DLD1 (cell line): Measurements from ENCODE around the gene PIK3CA.

Experiments
- in situ Hi-C: cut with HindIII; loops from 2 replicates; pipeline ENCODE4 v1.10.0; 2017; ENCODE audit warnings: low sequenced_read_pairs

PIK3CA gene

DNA sequence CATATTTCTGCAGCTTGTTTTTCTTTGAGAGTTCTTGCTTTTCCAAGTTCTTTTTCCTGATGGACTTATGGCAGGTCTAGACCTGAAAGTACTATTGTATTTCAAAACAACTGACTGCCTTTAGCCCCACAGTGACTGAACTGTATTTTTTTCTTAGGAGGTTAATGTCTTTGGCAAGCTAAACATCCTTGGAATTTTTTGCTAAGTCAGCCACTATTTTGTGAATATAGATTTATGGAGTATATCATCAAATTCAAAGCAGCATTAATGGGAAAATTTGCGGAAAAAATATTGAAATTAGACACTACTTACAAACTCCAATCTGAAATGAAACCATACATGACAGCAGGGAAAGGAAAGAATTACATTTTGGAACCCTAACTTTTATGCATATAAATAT is 8.6 kb downstream of the PIK3CA start:
- in situ Hi-C loops = no loop called here

- in situ Hi-C loops = no loop called here
These were observed 10.3 kb downstream of the PIK3CA start for GRCh38 chr3:179158336-179159039.

DNA sequence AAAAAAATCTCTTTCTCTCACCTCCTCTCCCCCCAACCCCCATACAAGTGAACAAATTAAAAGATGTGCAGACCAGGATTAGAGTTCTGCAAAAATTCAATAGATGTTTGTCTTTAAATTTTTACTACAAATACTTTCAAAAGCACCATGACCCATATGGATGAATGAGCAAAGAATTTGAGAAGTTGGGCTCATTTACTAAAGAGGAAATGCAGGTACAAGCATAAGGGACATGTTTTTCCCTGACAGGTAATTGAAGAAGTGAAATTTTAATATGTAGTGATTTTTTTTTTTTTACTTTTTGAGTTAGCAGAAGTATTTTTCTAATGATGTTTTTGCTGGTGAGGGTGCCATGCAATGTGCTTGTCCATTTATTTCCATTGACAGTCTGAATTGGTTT is 15.3 kb downstream of the PIK3CA start:
- in situ Hi-C loops = no loop called here

DNA sequence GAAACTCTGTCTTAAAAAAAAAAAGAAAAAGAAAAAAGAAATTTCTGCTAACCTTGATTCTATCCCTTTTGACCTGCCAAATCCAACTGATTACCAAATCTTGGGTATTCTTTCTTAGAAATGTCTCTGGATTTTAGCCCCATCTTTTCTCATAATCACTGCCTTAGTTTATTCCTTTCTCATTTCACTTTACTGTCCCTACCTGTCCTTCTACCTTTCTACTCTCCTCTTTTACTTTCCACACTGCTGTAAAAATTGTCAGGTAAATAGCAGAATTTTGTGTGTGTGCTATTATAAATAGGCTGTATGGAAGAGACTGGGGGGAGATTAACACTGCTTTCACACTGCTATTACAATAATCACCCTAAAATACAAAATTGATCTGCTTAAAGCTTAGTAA is 16.7 kb downstream of the PIK3CA start:
- in situ Hi-C loops = no loop called here

DNA sequence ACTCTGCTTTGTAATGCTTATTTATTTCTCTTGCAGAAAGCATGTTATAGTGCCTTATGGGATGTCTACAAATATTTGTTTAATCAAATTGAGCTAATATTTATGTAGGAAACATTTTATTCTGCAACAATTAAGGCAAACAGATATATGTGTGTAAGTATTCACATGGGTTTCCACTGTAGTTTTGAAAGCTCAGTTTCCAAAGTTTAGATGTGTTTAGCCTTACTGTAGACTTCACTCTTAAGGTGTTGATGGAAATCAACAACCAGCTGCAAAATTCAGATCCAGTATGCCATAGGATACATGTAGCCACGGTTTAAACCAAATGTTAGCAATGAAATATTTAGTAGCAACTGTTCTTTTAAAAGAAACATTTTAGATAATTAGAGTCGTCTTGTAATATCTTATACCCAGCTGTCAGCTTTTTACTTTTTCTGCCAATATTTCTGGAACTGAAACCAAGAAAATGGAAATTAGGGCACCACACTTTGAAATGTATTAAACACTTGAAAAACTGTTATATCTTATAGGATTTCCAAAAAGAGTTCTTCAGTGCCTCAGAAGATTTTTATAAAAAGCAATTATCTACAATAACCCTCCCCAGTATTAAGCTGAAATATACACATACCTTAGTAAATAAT is 18.5 kb downstream of the PIK3CA start:
- in situ Hi-C loops = no loop called here

- in situ Hi-C loops = no loop called here
These were observed 20.8 kb downstream of the PIK3CA start for GRCh38 chr3:179168918-179169317.

GRCh38 chr3:179172546-179172945 is 24.4 kb downstream of the PIK3CA start:
- in situ Hi-C loops = no loop called here

- in situ Hi-C loops = no loop called here
These were observed 26.2 kb downstream of the PIK3CA start for GRCh38 chr3:179174316-179174715.

DNA sequence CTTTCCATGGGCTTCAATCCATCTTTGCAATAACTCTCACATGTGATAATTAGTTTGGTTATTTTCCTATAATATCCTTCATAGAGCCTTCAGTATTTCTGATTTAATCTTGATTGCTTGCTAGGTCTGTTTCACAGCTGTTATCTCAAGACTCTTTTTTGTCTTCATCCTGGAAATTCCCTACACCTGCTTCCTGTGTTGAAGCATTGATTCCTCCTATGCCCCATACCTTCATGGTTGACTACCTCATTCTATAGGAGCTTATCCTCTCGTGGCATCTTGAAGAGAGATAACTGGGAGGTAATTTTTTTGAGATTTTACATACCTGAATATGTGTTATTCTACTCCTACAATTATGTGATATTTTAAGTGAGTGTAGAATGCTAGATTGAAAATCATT is 26.7 kb downstream of the PIK3CA start:
- in situ Hi-C loops = no loop called here

GRCh38 chr3:179175358-179175757 is 27.2 kb downstream of the PIK3CA start:
- in situ Hi-C loops = no loop called here

GRCh38 chr3:179177611-179178010 is 29.5 kb downstream of the PIK3CA start:
- in situ Hi-C loops = no loop called here

DNA sequence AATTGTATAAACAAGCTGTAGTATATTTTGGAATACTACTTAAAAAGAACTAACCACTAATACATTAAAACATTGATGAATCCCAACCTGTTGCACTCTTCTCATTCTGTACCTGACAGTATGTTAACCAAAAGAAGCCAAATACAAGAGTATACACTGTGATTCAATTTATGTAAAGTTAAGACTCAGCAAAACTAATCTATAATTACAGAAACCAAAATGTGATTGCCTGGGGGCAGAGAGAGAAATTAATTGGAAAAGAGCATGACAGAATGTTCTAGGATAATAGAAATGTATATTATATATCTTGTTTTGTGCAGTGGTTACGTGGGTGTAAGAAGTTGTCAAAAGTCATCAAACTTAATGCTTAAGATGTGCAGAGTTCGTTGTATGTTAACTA is 31.1 kb downstream of the PIK3CA start:
- in situ Hi-C loops = no loop called here

GRCh38 chr3:179179979-179180759 is 32.0 kb downstream of the PIK3CA start:
- in situ Hi-C loops = loop anchor here (5.0 kb wide), 1 partner anchor 107 kb away; no protein-coding TSS in a partner anchor

GRCh38 chr3:179181021-179181472 is 32.9 kb downstream of the PIK3CA start:
- in situ Hi-C loops = loop anchor here (5.0 kb wide), 1 partner anchor 106 kb away; no protein-coding TSS in a partner anchor

DNA sequence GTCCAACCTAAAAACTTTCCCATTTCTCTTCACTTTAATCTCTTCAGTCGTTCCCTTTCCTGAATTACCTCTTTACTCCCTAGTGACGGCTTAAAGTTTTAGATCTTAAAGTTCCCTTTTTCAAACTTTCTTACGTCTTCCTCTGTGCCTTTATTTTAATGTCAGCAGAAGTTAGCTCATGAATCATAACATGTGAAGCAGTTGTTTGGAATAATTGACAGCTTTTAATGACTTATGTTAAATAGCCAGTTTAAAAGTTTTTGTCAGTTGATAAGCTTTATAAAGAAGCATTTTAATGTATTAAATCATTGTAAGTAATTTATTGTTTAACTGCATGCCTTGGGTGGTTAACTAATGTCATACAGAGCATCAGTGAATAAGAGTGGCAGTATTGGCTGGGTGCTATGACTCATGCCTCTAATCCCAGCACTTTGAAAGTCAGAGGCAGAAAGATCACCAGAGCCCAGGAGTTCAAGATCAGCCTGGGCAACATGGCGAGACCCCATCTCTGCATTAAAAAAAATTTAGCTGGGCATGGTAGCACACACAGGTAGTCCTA is 33.9 kb downstream of the PIK3CA start:
- in situ Hi-C loops = loop anchor here (5.0 kb wide), 1 partner anchor 105 kb away; no protein-coding TSS in a partner anchor

DNA sequence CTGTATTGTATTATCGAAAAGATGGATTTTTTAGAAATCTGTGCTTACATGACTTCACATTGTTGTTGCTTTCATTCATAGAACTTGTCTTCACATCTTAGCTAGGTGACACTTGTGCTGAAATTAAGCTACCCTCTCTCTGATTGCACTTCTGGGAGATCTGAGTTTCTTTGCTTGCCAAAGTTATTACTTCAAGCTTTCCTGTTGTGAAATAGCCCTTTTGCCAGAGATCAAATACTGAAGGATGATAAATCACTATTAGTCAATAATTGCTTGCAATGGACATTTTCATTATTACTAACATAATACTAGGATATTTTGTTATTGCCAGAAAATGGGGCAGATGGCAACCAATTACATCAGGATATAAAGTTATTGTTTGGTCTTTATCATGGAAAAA is 34.7 kb downstream of the PIK3CA start:
- in situ Hi-C loops = loop anchor here (5.0 kb wide), 1 partner anchor 104 kb away; no protein-coding TSS in a partner anchor

- in situ Hi-C loops = loop anchor here (5.0 kb wide), 1 partner anchor 102 kb away; no protein-coding TSS in a partner anchor
These were observed 36.7 kb downstream of the PIK3CA start for GRCh38 chr3:179184826-179185225.

DNA sequence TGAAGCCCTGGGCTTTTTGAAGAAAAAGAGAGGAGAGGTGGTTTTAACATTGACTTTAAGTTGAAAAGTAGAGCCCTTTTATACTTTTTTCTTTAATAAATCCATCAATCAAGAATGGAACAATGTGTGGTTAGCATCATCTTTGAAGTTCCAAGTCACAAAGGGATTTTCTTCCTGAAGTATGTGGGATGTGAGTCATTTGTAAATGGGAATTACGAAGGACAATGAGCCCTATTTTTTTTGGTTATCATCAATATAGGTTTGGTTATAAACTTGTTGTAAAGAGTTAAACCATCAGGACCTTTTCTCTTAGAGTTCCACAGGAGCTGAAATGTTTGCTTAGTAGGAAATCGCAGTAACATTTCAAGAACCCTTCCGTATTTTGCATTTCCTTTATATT is 38.3 kb downstream of the PIK3CA start:
- in situ Hi-C loops = no loop called here

DNA sequence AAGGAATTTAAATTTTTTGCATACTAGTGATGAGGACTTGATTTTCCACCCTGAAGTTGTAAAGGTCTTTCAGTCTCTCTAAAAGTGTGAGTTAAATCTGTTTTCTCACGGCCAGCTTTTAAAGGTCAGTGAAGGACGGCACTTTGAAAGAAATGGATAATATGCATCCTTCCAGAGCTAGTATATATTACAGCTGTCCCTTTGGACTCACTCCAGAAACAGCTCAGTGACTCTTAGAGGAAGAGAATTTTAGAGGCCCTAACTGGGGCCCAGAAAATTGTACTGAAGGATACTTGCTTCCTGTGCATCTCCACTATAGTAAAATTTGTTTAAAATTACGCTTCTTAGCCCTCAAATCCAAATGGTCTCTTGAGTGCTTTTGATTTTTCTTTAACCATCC is 41.6 kb downstream of the PIK3CA start:
- in situ Hi-C loops = no loop called here

GRCh38 chr3:179190581-179190980 is 42.4 kb downstream of the PIK3CA start:
- in situ Hi-C loops = no loop called here

- in situ Hi-C loops = no loop called here
These were observed 44.4 kb downstream of the PIK3CA start for GRCh38 chr3:179192542-179192941.
